TTC549 (cell line): Measurements from ENCODE around the gene METTL25B.

Experiments used
- FAIRE-seq: peaks from 2 replicates; lab custom pipeline; 2012; peaks lifted over from hg19 to GRCh38; lab: Jason Lieb, UNC

METTL25B gene

DNA sequence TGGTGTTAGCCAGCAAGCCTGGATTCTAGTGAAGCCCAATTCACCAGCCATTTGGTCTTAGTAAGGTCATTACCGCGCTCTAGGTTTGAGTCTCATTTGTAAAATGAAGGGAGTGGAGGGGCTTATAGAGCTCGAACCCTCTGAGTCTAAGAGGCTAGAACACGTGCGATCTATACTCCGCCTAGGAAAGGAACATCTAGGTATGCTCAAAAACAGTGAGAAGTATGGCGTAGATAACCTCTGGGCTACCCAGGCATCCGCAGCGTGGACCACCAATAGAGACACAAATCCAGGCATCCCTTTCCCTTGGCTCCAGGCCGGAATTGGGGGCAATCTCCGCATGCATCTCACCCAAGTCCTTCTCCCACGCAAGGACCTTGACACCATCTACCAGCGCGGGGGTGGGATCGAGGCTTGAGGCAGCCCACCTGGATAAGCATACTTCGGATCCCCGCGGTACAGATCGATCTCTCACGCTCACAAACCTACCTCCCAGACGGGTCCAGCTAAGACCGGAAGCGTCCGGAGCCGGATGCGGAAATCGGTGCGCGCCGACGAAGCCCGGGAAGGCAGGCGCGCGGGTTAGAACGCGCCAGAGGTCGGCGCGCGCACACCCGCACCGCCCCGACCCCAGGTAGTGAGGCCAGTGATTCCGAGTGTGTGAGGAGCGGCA, at the start of gene METTL25B:
TSS of gene METTL25B (plus strand) at position 544 of the 673 bp plus-strand sequence. CDS start 636 bp downstream, outside the sequence.
- FAIRE-seq: no peak

DNA sequence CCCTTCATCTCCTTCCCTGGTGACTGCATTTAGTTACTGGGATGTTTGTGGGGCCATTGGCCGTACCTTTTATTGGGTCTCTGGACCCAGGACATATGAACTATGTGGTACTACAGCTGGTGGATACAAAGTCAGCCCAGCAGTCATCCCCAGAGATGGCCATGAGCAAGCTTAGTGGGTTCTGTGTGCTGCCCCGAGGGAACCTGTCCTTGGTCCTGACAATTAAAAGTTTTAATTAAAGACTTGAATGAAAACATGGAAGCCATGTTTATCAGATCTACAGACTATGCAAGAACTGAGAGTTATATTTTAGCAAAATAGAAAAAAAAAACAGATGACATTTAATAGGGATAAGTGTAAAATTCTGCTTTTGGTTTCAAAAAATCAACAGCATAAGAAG, 48.2 kb upstream of the METTL25B start:
- no peak for FAIRE-seq

DNA sequence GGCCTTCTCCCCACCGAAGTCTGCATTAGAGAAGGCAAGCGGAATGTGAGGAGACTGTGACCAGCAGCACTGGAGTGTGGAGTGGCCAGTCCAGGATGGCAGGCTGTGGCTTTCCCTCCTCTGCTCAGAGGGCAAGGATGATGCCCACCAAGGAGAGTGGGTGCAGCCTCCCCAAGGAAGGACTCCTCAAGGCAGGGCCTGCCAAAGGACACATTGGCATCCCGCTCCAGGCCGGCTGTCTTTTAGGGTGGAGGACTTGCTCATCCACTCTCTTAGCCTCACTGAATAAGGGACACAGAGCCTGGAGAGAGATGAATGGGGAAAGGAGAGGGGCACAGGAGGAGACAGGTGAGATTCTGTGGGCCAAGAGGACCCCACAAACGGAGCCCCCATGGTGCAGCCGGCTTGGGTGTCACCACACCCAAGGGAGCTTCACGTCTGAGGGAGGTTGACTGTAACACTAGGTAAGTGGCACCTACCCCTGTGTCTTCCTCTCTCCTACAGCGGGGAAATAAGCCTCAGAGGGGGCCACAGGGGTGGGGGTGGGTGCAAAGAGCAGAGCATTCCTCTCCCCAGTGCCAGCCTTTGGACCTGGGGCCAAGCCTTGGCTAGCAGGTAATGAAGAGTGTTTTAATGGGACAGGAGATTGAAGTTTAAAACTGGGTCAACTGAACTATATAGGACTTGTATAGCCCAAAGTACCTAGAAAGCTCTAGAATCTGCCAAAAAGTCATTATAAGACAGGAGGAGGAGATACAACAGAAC, 46.9 kb upstream of the METTL25B start:
- no peak for FAIRE-seq

DNA sequence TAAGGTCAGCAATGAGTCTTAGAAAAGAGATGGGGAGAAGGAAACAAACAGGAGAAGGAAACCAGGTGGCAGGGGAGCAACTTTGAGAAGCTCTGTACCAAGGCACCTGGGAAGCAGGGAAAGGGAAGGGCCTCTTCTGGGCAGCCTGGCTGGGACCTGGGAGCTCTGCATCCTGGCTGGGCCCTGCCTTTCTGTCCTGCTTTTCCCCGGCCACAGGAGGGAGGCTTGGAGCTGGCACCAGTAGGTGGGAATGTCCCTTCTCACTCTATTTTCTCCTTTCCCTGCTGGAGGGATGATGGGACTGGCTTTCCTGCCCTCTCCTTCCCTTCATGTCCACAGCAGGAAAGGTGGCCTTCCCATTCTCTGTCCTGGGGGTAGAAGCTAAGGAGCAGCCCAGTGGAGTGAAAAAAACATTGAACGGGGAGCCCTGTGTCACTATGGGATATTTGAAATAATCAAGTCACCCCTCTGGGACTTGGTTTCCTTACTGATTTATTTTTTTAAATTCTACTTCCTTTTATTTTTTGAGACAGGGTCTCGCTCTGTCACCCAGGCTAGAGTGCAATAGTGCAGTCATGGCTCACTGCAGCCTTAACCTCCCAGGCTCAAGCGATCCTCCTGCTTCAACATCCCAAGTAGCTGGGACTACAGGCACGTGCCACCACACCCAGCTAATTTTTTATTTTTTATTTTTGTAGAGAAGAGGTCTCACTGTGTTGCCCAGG, 45.9 kb upstream of the METTL25B start:
- FAIRE-seq: no peak

DNA sequence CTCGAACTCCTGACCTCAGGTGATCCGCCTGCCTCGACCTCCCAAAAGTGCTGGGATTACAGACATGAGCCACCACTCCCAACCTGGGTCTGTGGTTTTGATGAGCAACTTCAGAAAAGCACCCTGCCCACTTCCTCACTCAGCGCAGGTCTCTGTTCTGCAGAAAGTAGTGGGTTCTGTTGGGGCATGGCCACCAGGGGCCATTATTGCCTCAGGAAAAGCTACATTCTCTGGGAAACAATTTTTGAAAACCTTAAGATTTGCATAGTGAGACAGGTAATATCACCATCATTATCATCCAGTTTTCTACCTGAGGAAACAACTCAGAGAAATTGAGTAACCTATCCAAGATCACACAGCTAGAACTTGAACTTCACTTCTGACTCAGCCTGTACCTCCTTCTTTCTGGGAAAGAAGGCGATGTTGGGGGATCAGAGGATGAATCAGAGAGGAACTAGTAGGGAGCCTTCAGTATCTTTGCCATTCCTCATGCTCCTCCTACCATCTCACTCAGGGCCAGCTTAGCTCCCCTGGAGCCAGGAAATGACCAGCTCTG, 44.0 kb upstream of the METTL25B start:
- FAIRE-seq: no peak

DNA sequence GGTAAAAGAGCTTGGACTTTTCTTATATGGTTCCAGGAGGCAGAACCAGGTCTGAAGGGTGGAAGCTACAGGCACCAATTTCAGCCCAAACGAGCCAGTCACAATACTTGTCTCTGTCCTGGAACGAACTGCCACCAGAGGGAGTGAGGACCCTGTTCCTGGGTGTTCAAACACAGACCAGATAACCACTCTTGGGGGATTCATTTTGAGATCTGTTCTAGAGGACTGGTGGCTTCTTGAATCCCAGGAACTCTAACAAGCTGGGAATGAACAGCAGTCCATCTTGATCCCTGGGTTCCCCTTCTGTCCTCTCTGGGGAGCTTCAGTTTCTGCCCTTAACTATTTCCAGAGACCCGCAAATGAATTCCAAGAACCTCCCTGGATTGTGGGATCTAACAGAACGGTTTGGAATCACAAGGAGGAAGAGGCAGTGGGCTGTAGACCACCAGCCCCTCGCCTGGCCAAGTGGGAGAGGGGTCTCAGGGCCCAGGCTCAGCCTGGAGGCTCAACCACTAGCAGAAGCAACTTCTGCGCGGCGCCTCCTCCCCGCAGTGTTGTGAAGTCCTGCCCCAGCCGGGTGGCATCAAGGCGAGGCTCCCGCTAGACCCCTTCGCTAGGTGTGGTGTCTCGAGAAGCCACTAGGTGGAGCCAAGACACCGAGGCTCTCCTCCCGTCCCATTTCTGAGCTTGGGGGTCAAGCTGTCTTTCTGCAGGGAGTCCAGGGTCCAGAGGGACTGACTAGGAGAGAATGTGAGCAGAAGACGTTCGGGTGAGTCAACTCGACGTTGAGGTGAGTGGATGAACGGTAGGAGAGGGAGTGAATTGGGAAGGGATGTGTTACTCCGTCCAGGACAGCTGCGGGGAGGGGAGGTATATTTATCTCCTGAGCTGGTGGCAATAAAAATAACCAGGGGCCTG, 39.0 kb upstream of the METTL25B start:
- FAIRE-seq: peak; percentile 84

DNA sequence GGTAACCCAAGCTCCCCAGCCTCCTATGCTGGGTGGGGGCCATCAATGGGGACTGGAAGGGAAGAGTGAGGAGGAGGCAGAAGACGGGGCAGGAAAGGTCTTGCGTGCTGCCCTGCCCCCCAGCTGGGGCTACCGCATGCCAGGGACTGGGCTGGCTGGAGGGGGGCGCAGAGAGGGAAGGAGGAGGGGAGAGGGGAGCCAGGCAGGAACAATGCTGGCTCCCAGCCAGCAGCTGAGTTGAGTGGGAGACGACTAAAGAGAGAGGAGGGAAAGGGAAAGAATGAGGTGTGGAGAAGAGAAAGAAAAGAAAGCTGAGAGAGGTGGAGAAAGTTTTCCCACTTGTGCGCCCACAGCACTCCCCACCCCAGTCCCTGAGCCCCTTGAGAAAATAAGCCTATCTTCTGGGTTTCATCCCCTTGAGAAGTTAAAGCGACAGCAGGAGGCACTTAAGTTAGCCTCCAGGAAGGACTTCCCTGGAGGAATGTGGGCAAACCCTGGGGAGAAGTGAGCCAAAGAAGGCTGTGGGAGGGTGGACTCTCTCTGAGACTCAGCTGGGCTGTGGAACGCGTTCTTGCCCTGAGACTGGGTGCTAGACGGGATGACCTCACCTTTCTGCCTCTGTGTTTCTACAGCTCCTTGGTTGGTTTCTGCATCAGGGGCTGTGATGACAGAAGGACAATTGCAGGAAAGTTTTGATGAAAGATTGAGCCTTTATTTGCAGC, 38.2 kb upstream of the METTL25B start:
- FAIRE-seq: no peak

DNA sequence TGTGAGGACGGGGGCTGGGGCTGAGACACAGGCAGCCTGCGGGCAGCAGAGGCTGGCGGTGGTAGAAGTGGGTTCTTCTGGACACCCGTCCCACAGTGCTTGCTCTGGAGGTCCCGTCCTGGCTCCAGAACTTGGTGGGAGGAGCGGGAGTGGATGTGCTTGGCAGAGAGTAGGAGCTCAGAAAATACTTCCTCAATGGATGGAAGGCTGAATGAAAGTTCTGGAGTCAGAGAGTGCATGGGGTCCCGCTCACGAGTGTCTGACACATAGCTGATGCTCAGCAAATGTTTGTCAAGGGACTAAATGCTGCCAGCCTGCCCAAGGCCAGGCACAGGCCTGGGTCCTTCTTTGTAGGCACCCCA, 37.6 kb upstream of the METTL25B start:
- FAIRE-seq: no peak

DNA sequence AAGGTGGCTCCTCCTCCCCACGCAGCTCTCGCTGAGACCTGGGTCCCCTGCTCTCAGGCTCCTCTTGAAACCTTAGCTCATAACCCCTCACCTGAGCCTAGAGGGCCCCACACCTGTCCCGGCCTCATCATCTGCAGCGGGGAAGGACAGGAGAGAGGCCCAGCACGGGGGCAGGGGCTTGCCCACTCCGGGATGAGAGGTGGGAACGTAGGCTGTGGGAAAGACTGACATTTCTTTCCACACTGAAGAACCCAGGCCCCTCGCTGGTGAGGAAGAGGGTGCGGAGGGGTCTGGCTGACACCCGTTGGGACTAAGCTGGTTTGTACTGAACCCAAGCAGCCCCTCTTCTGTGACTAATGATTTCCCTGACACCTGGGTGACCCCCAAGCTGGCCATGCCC, 37.1 kb upstream of the METTL25B start:
- FAIRE-seq: no peak

DNA sequence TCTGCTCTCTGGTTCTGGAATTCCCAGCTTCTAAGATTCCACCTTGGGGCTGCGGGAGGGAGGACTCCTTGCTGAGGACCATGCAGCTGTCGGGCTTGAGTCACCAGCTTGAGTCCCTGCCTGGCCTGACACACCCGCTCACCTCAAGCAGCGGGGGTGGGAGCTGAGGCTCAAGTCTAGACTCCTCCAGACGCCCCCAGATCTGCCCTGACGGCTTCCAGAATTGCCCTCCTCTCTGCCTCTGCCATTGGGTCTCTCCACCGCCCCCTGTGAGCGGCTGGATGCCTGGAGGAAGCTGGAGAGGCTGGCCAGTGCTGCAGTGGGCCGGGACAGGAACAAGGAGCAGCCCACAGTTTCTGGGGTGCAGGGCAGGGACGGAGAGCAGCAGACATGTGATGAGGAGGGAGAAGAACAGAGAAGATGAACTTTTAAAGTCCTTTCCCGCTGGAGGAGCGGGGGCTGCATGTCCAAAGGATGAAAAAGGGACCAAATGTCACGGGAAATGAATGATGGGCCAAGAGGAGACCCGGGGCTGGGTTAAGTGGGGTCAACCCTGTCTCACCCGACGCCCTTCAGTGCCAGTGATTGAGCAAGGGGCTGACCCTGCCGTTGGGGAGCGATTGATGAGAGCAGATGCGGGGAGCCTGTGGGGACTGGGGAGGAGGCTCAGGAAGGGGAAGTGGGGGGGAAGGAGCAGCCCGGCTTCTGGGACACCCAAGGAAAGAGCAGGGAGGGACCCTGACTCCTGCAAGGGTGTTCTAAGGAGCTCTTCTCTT, 36.4 kb upstream of the METTL25B start:
- FAIRE-seq: no peak

DNA sequence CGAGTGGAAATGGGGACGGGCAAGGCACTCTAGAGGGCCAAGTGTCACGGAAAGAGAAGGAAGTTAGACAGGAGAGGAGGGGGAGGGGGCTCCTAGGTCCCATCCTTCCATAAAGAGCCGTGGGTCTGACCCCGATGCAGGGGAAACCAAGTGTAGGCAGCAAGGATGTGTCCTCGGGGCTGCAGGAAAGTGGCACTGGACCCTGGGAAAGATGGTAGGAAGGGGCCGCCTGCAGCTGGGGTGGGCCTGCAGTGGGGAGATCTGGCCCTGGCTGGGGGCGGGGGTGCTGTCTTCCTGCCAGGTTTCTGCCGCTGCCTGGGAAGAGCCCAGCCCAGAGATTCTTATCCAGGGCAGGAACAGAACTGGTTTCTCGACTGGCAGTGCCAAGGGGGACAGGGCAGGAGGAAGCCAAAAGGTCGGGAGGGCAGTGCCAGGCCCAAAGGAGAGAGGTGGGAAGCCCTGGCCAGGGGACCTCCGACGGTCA, 35.8 kb upstream of the METTL25B start:
- no peak for FAIRE-seq

DNA sequence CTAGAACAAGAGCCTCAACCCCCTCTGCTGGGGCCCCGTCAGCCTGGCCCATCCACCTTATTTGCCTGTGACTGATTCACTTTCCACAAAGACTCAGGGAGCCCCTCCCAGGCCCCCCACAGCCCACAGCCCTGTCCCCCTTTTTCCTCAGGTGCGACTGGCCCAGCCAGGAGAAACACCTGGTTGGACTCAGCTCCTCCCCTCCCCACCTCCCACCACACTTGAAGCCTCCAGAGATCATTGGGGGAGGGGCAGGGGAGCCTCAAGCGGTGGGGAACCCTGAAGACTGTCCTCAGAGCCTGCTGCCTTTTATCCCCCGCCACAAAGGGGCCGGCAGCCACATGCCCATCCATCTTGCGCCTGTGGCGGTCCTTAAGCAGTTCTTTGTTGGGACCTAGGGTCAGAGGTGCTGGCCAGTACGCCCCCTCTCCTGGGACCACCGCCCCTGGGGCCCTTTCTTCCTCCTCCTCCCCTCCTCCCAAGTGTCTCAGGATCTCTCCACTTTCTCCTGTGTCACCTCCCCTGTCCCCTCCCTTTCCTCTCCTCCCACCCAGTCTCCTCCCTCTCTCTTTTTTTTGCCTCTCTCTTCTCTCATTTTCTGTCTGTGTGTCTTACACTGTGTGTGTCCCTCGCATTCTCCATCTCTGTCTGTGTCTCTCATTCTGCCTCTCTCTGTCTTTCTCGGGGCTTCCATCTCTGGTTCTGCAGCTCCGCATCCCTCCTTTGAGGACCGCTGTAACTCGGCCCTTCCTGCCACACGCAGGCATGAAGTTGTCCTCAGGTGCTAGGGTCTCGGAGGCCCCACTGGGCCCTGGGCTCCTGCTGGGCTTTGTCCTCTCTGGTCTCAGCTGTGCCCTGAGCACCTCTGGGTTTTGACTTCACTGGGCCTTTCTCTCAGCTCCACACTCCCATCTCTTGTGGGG, 35.1 kb upstream of the METTL25B start:
- no peak for FAIRE-seq

DNA sequence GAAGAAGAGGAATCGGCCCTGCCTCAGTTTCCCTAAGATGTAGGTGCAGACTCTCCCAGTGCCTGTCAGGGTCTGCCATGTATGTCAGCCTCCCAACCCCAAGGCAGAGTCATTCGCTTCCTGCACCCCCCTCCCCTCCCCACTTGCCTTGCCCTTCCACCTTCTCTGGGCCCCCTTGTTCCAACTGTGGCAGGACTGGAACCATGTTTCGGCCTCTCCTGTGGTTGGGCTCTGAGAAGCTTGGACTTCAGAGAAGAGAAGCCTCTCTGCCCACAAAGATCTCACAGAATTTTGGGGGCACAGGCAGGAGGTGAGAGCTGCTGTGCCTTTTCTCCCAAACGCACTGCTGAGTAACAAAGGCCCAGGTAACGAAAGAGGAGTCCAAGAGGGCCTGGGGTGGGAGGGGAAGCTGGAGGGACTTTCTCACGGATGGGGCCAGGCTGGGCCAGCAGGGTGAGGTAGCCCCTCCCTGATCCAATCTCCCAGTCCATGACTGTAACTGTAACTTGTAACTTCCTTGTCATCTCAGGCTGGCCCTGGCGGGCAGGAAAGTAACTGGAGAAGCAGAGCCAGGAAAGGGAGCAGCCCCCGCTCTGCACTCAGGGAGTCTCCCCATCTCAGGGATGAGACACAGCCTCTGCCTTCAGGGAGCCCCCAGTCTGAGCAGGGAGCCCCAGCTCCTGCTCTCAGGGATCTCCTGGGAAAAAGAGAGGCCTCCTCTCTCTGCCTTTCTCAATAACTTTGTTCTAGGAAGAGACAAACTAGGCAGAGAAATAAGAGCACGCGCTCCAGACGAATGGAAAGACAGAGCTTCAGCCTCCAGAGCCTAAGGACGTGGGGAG, 34.2 kb upstream of the METTL25B start:
- no peak for FAIRE-seq

DNA sequence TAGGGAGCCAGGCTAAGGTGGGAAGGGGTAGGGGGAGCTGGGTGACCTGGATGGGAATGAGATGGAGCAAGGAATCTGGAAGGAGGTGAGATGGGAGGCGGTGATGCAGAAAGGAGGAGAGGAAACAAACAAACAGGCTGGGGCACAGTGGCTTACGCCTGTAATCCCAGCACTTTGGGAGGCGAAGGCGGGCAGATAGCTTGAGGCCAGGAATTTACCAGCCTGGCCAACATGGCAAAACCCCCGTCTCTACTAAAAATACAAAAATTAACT, 33.6 kb upstream of the METTL25B start:
- FAIRE-seq: no peak

DNA sequence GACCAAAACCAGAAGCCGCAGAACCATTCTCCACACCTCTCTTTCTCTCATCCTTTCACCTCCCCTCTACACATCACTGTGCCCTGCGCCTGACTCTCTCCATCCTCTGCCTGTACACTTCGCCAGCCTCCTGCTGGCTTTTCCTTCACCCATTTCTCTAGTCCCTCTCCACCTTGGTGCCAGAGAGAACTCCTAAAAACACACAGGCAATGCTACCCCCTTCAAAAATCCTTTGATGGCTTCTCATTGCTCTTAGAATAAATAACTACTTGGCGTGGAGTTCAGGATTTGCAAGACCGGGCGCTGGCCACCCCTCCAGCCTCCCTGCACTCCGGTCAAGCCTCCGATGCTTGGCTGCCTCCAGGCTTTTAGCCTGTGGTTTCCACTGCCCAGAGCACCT, 31.5 kb upstream of the METTL25B start:
- FAIRE-seq: no peak

DNA sequence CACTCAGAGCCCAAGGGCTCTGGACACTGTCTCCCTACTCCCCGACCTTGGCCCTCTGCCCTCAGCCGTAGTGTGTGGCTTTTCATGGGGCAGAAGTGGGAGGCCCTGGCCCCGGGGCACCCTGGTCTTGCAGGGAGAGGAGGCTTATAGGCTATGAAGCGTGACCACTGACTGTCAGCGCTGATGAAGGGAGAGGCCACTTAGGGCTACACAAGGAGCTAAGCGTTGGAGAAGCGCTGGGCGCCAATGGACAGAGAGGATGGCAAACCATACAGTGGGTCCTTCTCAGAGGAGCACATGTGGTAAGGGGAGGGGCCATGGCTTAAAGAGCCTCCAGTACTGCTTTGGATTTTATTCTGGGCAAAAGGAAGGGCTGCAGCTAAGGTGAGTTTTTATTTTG, 30.8 kb upstream of the METTL25B start:
- no peak for FAIRE-seq

DNA sequence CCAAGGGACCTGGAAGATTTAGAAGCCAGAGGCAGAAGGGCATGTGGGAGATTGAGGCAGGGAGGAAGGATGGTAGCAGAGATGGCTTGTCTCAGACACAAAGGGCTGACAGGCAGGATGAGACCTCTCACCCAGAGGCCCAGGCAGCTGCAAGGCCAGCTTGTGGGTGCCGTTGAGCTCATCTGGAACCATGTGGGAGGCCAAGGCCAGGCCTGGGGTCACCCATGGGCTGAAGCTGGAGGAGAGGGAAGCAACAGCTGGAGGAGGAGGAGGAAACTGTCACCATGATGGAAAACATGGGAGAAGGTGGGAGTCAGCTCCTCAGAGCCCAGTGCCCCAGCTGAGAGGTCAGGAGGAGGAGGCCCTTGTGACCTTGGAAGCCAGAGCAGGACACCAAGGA, 29.3 kb upstream of the METTL25B start:
- FAIRE-seq: no peak

DNA sequence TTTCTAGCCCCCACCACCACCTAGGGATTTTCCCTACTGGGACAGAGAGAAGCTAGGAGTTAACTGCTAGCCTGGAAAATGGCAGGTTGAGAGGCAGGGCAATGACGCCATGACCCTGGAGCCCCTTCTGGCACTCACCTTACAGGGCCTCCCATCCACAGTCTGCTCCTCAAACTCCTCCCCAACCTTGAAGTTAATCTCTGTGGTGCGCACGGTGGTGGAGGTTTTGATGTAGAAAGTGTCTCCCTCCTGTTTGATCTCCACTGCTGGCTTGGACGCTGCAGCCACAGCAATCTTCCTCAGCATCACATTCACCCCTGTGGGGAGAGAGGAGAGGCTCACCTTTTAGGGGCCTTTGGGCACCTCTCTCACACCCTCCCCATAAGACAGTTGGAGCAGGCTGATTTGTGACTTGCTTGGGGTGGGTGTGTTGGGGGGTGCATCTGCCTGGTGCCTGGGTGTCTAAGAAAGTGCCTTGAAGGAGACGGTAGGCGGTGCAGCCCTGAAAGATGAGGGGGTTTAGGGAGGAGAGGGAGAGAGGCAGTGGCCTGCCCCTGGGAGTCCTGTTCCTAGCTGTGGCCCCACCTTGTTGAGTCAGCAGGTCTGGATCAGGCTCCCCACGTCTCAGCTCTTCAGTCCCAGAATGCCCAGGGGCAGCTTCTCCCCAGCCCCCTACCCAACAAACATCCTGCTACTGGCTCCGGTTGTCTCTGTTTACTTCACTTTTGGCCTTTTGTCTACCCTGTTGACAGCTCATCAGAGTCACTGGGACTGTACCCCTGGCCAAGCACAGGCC, 27.3 kb upstream of the METTL25B start:
- FAIRE-seq: no peak
